T-helper 17 cell (primary cell): ENCODE data around the gene ZRANB1. TPM values are rescaled to one million over a fixed set of nuclear protein-coding genes. Genes with fewer than 3 reads are reported as not detected.
"Not testable (repeated sequence)": the region's sequence is repeated elsewhere in the genome, so short reads cannot be mapped to it uniquely, and the experiment has no call there.

Experiments
- ATAC-seq: fragments of 150-1000 bp; cut with Tn5 transposase; 2 replicates; pipeline ENCODE4 v1.10.0; 2021; ENCODE audit warnings: mild to moderate bottlenecking, moderate library complexity
- DNase-seq, 3 donors: peaks; one replicate each; pipeline versions ENCODE4 v3.0.0 to v3.0.0-alpha.2; 2020 to 2021
- H3K9me3 ChIP-seq: one replicate; pipeline ENCODE4 v1.7.0; 2013; ENCODE audit warnings: low read length, mild to moderate bottlenecking; ENCODE audit not compliant: control insufficient read depth, poor library complexity, severe bottlenecking
- H3K27ac Mint-ChIP-seq: one replicate; pipeline ENCODE4 v1.8.0; 2022; ENCODE audit warnings: mild to moderate bottlenecking, moderate library complexity, mixed read lengths
- H3K27me3 Mint-ChIP-seq: one replicate; pipeline ENCODE4 v1.8.0; 2022; ENCODE audit warnings: mixed read lengths
- H3K36me3 Mint-ChIP-seq: one replicate; pipeline ENCODE4 v1.8.0; 2022; ENCODE audit warnings: low read depth, mixed read lengths
- H3K4me1 Mint-ChIP-seq: one replicate; pipeline ENCODE4 v1.8.0; 2022; ENCODE audit warnings: mild to moderate bottlenecking, mixed read lengths
- H3K4me3 Mint-ChIP-seq: one replicate; pipeline ENCODE4 v1.8.0; 2022; ENCODE audit warnings: mild to moderate bottlenecking, moderate library complexity, mixed read lengths
- total RNA-seq, 4 donors: library from RNA in 2 of 4; stranded (reverse) in 2 of 4; gene quantifications; one replicate each; pipeline ENCODE4 v1.2.3 and lab custom pipeline; 2022 to 2026

ZRANB1 gene
- total RNA-seq, 2 donors from 2014 or later: 19.4 to 21.3 TPM

DNA sequence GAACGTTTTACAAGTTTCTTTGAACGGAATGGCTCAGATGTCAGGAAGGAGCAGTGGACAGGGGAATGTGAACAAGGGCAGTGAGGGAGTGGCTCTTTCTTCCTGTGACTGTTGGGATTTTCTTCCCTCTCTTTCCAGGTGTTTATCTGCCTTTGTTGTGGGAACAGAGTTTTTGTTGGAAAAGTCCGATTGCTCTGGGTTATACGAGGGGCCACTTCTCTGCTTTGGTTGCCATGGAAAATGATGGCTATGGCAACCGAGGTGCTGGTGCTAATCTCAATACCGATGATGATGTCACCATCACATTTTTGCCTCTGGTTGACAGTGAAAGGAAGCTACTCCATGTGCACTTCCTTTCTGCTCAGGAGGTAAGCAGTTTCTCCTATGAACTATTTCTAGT is 41.4 kb downstream of the ZRANB1 start:
- Mint-ChIP-seq H3K36me3 (peaks cover 23% of the 10 kb centered on the region), H3K4me3 (no peak overlapping the region), H3K27me3 (no peaks in the 10 kb centered on the region), H3K27ac (peak overlapping the region; percentile 59), H3K4me1 (peaks cover 21% of the 10 kb centered on the region)
- DNase-seq (no peak), ATAC-seq (no peak)
- no peaks in the 10 kb centered on the region for H3K9me3 ChIP-seq

GRCh38 chr10:124984376-124984775 is 42.5 kb downstream of the ZRANB1 start:
- no peak for DNase-seq
- Mint-ChIP-seq H3K27ac (no peak overlapping the region), H3K36me3 (peaks cover 20% of the 10 kb centered on the region), H3K27me3 (no peaks in the 10 kb centered on the region), H3K4me3 (no peak overlapping the region), H3K4me1 (peaks cover 20% of the 10 kb centered on the region)
- H3K9me3 ChIP-seq: no peaks in the 10 kb centered on the region
- ATAC-seq: no peak

GRCh38 chr10:124985162-124985561 is 43.2 kb downstream of the ZRANB1 start:
- ATAC-seq: no peak
- H3K27ac Mint-ChIP-seq: no peak overlapping the region
- H3K4me3 Mint-ChIP-seq: no peak overlapping the region

GRCh38 chr10:124987788-124988187 is 45.9 kb downstream of the ZRANB1 start:
- DNase-seq (no peak), ATAC-seq (no peak)
- H3K27ac Mint-ChIP-seq: no peak overlapping the region
- H3K27me3 Mint-ChIP-seq: no peaks in the 10 kb centered on the region
- H3K36me3 Mint-ChIP-seq: peaks cover 16% of the 10 kb centered on the region
- H3K4me3 Mint-ChIP-seq: peak overlapping the region; percentile 57
- no peaks in the 10 kb centered on the region for H3K9me3 ChIP-seq
- H3K4me1 Mint-ChIP-seq: peaks cover 16% of the 10 kb centered on the region

More at GRCh38 chr10:124985162-124985561, 43.2 kb downstream of the ZRANB1 start:
- Mint-ChIP-seq H3K27me3 (no peaks in the 10 kb centered on the region), H3K36me3 (peaks cover 19% of the 10 kb centered on the region), H3K4me1 (peaks cover 16% of the 10 kb centered on the region)
- H3K9me3 ChIP-seq: no peaks in the 10 kb centered on the region
- no peak for DNase-seq

DNA sequence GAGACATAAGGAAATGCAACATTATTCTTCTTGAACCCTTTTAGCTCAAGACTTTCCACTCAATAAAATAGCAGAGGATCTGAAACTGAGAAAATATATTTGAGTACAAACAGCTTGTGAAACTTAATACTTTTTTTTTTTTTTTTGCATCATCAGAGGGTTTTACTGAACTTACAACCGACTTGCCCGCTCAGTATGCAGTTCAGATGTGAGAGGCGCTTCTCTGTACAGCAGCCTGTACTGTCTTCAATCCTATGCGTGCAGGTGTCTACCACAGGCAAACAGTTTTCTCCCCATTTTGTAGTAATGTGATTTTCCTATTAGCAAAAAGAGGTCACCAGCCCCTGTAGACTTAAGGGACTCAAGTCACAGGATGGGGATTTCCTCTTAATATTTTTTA is 46.8 kb downstream of the ZRANB1 start:
- DNase-seq, ATAC-seq, H3K27me3 Mint-ChIP-seq, H3K4me1 Mint-ChIP-seq, H3K9me3 ChIP-seq, H3K4me3 Mint-ChIP-seq, H3K27ac Mint-ChIP-seq: not testable (repeated sequence)
- H3K36me3 Mint-ChIP-seq: peaks cover 10% of the 10 kb centered on the region

DNA sequence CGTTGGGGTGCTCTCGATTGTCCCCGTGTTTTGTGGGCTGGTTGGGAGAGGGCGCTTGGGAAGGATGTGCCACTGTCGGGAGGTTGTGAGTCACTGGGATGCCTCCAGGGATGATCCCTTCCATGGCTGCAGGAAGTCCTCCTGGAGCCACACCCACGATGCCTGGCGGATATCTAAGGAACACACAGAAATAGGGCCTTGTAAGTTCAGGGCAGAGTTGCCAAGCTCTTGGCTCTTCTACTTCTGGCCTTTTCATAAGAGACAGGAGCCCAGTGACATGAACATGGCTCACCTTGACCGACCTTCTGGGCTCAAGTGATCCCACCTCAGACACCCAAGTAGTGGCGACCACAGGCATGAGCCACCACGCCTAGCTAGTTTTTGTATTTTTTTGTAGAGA is 47.6 kb downstream of the ZRANB1 start:
- Mint-ChIP-seq H3K27ac (peak overlapping the region; percentile 64), H3K4me3 (no peak overlapping the region)
- DNase-seq: no peak

GRCh38 chr10:124990671-124991625 is 49.0 kb downstream of the ZRANB1 start:
- H3K36me3 Mint-ChIP-seq: peaks cover 3% of the 10 kb centered on the region
- no peak for ATAC-seq
- no peaks in the 10 kb centered on the region for H3K27me3 Mint-ChIP-seq
- DNase-seq: no peak
- H3K4me3 Mint-ChIP-seq: no peak overlapping the region
- peaks cover 8% of the 10 kb centered on the region for H3K4me1 Mint-ChIP-seq
- H3K27ac Mint-ChIP-seq: no peak overlapping the region
- H3K9me3 ChIP-seq: no peaks in the 10 kb centered on the region

More for the DNA sequence above, 47.6 kb downstream of the ZRANB1 start:
- H3K36me3 Mint-ChIP-seq: peaks cover 6% of the 10 kb centered on the region
- ATAC-seq: no peak
- peaks cover 8% of the 10 kb centered on the region for H3K4me1 Mint-ChIP-seq
- no peaks in the 10 kb centered on the region for H3K9me3 ChIP-seq
- no peaks in the 10 kb centered on the region for H3K27me3 Mint-ChIP-seq

DNA sequence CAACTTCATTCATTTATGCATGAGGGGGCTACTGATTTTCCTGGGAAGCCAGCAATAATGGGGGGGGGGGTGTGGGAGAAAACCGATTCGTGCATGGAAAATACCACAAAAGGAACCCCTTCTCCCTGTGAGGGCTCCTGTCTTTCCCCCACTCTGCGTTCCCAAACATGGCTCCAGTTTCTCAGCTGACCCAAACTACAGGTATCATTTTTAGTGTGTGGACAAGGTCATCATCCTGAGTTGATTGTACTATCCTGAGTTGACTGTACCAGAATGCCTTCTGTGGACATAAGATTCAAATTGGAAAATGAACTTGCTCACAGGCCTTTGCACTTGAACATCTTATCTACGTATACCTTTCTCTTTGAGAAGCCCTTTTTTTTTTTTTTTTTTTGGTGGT is 49.9 kb downstream of the ZRANB1 start:
- Mint-ChIP-seq H3K36me3 (peaks cover 3% of the 10 kb centered on the region), H3K4me1 (peaks cover 8% of the 10 kb centered on the region), H3K4me3 (no peak overlapping the region), H3K27me3 (no peaks in the 10 kb centered on the region), H3K27ac (no peak overlapping the region)
- DNase-seq (no peak), ATAC-seq (no peak)
- H3K9me3 ChIP-seq: no peaks in the 10 kb centered on the region

- ATAC-seq: peak; percentile 52
- no peak for DNase-seq
- peaks cover 5% of the 10 kb centered on the region for H3K4me1 Mint-ChIP-seq
- H3K9me3 ChIP-seq: no peaks in the 10 kb centered on the region
- no peaks in the 10 kb centered on the region for H3K27me3 Mint-ChIP-seq
- H3K36me3 Mint-ChIP-seq: no peaks in the 10 kb centered on the region
- no peak overlapping the region for H3K27ac Mint-ChIP-seq
- no peak overlapping the region for H3K4me3 Mint-ChIP-seq
Measured at GRCh38 chr10:124992462-124993344, 50.8 kb downstream of the ZRANB1 start.

DNA sequence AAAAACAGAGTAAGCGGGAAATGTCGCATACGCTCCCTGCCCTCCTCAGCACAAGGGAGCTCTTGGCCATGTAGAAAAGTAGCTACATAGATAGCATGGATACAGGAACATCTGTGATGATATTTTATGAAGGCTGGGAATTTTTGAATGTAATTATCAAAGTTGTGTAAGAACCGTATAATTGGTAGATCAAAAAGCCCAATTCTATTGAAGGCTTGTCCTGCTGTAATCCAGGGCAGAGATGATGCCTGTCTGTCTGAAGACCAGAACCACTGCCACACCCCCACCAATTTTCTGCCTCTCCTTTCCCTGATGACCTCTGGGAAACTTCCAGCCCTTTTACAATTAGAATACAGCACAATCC is 51.4 kb downstream of the ZRANB1 start:
- no peaks in the 10 kb centered on the region for H3K36me3 Mint-ChIP-seq
- H3K4me1 Mint-ChIP-seq: peaks cover 5% of the 10 kb centered on the region
- no peak for DNase-seq
- no peak overlapping the region for H3K4me3 Mint-ChIP-seq
- H3K27me3 Mint-ChIP-seq: no peaks in the 10 kb centered on the region
- no peak for ATAC-seq
- no peaks in the 10 kb centered on the region for H3K9me3 ChIP-seq
- no peak overlapping the region for H3K27ac Mint-ChIP-seq

- ATAC-seq: no peak
- H3K4me1 Mint-ChIP-seq: peaks cover 5% of the 10 kb centered on the region
- H3K4me3 Mint-ChIP-seq: peak overlapping the region; percentile 46
- no peaks in the 10 kb centered on the region for H3K36me3 Mint-ChIP-seq
- DNase-seq: no peak
- no peaks in the 10 kb centered on the region for H3K27me3 Mint-ChIP-seq
- no peaks in the 10 kb centered on the region for H3K9me3 ChIP-seq
- H3K27ac Mint-ChIP-seq: no peak overlapping the region
Measured at GRCh38 chr10:124993736-124994451, 52.0 kb downstream of the ZRANB1 start.

DNA sequence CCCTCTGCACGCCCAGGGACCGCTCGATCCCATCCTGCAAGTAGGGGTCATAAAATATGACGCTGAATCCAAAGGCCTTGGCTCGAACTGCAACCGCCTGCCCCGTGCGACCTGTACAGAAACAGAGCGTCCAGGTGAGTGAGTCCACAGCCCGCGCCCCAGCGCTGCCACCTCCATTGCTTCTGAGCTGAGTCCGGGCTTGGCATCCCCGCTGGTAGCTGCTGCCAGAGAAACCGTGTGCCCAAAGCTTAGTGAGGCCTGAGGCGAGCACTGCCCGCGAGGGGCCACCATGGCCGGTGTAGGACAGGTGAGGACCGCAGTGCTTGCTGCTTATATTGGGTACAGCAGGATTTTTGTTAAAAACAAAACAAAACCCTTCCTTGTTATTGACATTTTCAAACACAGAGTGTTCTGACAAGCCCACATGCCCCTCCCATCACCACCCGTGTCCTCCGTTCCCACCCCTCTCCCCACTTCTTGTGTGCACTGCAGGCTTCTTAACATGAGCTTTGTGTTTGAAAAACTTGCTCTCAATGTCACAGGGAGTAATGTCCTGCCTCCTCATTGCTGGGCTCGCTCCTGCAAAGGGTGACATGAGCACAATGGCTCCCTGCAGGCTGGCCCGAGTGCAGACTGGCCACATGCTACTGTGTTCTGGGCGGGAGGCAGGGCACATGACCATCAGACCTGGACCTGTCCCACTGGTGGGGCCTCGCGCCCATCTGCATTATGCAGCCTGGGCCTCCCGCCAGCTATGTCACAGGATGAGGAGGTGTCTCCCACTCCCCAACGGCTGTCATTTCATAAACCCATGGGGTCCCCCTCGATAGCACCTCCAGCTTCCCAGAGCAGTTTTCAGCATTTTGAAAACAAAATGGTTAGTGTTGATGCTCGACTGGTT is 52.9 kb downstream of the ZRANB1 start:
- Mint-ChIP-seq H3K4me3 (no peak overlapping the region), H3K36me3 (no peaks in the 10 kb centered on the region), H3K27ac (no peak overlapping the region), H3K4me1 (peaks cover 3% of the 10 kb centered on the region), H3K27me3 (peaks cover 2% of the 10 kb centered on the region)
- H3K9me3 ChIP-seq: no peaks in the 10 kb centered on the region
- DNase-seq (no peak), ATAC-seq (no peak)
